GM23338 (cell line): ENCODE measurements around the gene RCVRN. TPM values are rescaled to one million over a fixed set of nuclear protein-coding genes. Genes with fewer than 3 reads are reported as not detected.

Experiments
- ATAC-seq: fragments of 200-7000 bp; cut with Tn5 transposase; 3 replicates; pipeline ENCODE4 v1.9.1; 2020
- DNase-seq: peaks from one replicate; pipeline ENCODE4 v3.0.0-alpha.2; 2015; ENCODE audit warnings: low spot score
- H2AFZ ChIP-seq: fragments of 200-600 bp; sonication (generic); 2 replicates; pipeline ENCODE4 v1.8.0; 2016; ENCODE audit warnings: antibody characterized with exemption, mild to moderate bottlenecking, moderate library complexity
- H3F3A ChIP-seq: fragments of 200-600 bp; sonication (generic); replicated peaks from 2 replicates; pipeline ENCODE4 v1.8.0; 2017; ENCODE audit warnings: antibody characterized with exemption, mixed run types, low read depth
- H3K27ac ChIP-seq: fragments of 200-600 bp; sonication (generic); 2 replicates; pipeline ENCODE4 v1.6.1; 2016; ENCODE audit warnings: low read depth
- H3K27me3 ChIP-seq: fragments of 200-600 bp; sonication (generic); 2 replicates; pipeline ENCODE4 v1.8.0; 2016; ENCODE audit warnings: mild to moderate bottlenecking, mixed run types, moderate library complexity; ENCODE audit not compliant: insufficient read depth
- H3K36me3 ChIP-seq: fragments of 200-600 bp; sonication (generic); 2 replicates; pipeline ENCODE4 v1.8.0; 2016; ENCODE audit warnings: mild to moderate bottlenecking; ENCODE audit not compliant: insufficient read depth
- H3K4me1 ChIP-seq: fragments of 200-600 bp; sonication (generic); 2 replicates; pipeline ENCODE4 v1.8.0; 2016; ENCODE audit warnings: mild to moderate bottlenecking, moderate library complexity; ENCODE audit not compliant: insufficient read depth
- H3K4me2 ChIP-seq: fragments of 200-600 bp; sonication (generic); 2 replicates; pipeline ENCODE4 v1.7.1; 2017; ENCODE audit warnings: mixed run types
- H3K4me3 ChIP-seq: fragments of 200-600 bp; sonication (generic); 2 replicates; pipeline ENCODE4 v1.6.1; 2016; ENCODE audit warnings: mixed run types
- H3K79me2 ChIP-seq: fragments of 200-600 bp; sonication (generic); replicated peaks from 2 replicates; pipeline ENCODE4 v1.8.0; 2017; ENCODE audit warnings: mild to moderate bottlenecking; ENCODE audit not compliant: insufficient read depth
- H3K9me2 ChIP-seq: fragments of 200-600 bp; sonication (generic); 2 replicates; pipeline ENCODE4 v1.8.0; 2017; ENCODE audit not compliant: insufficient read depth
- H4K20me1 ChIP-seq: fragments of 200-600 bp; sonication (generic); replicated peaks from 2 replicates; pipeline ENCODE4 v1.8.0; 2017; ENCODE audit warnings: mild to moderate bottlenecking; ENCODE audit not compliant: insufficient read depth
- H3K27ac Mint-ChIP-seq: 2 replicates; pipeline ENCODE4 v1.8.0; 2020; ENCODE audit warnings: inconsistent platforms, mild to moderate bottlenecking, moderate library complexity, mixed read lengths
- H3K27me3 Mint-ChIP-seq: 3 replicates; pipeline ENCODE4 v1.8.0; 2022; ENCODE audit warnings: low read depth, mild to moderate bottlenecking, moderate library complexity, mixed read lengths, inconsistent platforms; ENCODE audit not compliant: insufficient read depth, poor library complexity
- H3K36me3 Mint-ChIP-seq: 3 replicates; pipeline ENCODE4 v1.8.0; 2021; ENCODE audit warnings: low read depth, mild to moderate bottlenecking, inconsistent platforms, moderate library complexity, mixed read lengths
- H3K4me1 Mint-ChIP-seq: 3 replicates; pipeline ENCODE4 v1.8.0; 2020; ENCODE audit warnings: mild to moderate bottlenecking, inconsistent platforms, mixed read lengths
- H3K4me3 Mint-ChIP-seq: 3 replicates; pipeline ENCODE4 v1.8.0; 2021; ENCODE audit warnings: moderate library complexity, mild to moderate bottlenecking, inconsistent platforms, mixed read lengths
- H3K9me3 Mint-ChIP-seq: 3 replicates; pipeline ENCODE4 v1.8.0; 2020; ENCODE audit warnings: moderate library complexity, mild to moderate bottlenecking, inconsistent platforms, mixed read lengths
- CREB1 ChIP-seq: fragments of 250-450 bp; sonication (Bioruptor Pico); IDR thresholded peaks from 2 replicates; pipeline ENCODE4 v1.5.0; 2020; ENCODE audit warnings: low read depth, mild to moderate bottlenecking, moderate library complexity
- EZH2 ChIP-seq: fragments of 200-600 bp; sonication (generic); IDR thresholded peaks from one replicate; pipeline ENCODE4 v1.8.0; 2017; ENCODE audit warnings: antibody characterized with exemption, mild to moderate bottlenecking, low read depth; ENCODE audit not compliant: unreplicated experiment
- EZH2phosphoT487 ChIP-seq: fragments of 200-600 bp; sonication (generic); IDR thresholded peaks from one replicate; pipeline ENCODE4 v1.8.1; 2018; ENCODE audit warnings: antibody characterized with exemption; ENCODE audit not compliant: unreplicated experiment
- JUNB ChIP-seq: IDR thresholded peaks from one replicate; pipeline ENCODE4 v1.6.1; 2016; ENCODE audit warnings: antibody characterized with exemption; ENCODE audit not compliant: unreplicated experiment
- NANOG ChIP-seq: IDR thresholded peaks from 2 replicates; pipeline ENCODE4 v1.6.1; 2016; ENCODE audit warnings: antibody characterized with exemption, borderline replicate concordance
- POLR2AphosphoS5 ChIP-seq: IDR thresholded peaks from 2 replicates; pipeline ENCODE4 v1.6.1; 2016; ENCODE audit warnings: antibody characterized with exemption, low read depth
- STAT1 ChIP-seq: IDR thresholded peaks from one replicate; pipeline ENCODE4 v1.6.1; 2016; ENCODE audit warnings: antibody characterized with exemption; ENCODE audit not compliant: unreplicated experiment
- ZNF114 ChIP-seq: fragments of 250-450 bp; sonication (Bioruptor Pico); IDR thresholded peaks from 2 replicates; pipeline ENCODE4 v1.5.0; 2020; ENCODE audit warnings: mild to moderate bottlenecking, moderate library complexity
- ZNF331 ChIP-seq: fragments of 250-450 bp; sonication (Bioruptor Pico); IDR thresholded peaks from 2 replicates; pipeline ENCODE4 v1.5.0; 2020; ENCODE audit warnings: low read depth, mild to moderate bottlenecking, moderate library complexity
- polyA plus RNA-seq: library from polyadenylated mRNA; unstranded; fragments of >200 nt; fragmentation: Nextera tagmentation; extraction: Ambion mirVana; gene quantifications from 2 replicates; pipeline ENCODE4 v1.2.1, GENCODE V29; 2016
- total RNA-seq: library from RNA; depleted of rRNA; stranded (reverse); fragments of >200 nt; shearing (Covaris generic); gene quantifications from 2 replicates; pipeline ENCODE4 v1.2.3, GENCODE V29; 2014
- TF ChIP-seq, protein P1 (sequence below), 2 experiments: fragments of 200-600 bp in 1 of 2; sonication (generic) in 1 of 2; conservative IDR thresholded peaks; 2 replicates each; pipeline versions ENCODE4 v1.5.1 to v1.6.1; 2016 to 2017; ENCODE audit warnings: antibody characterized with exemption in 2 of 2, low read depth in 2 of 2, mild to moderate bottlenecking in 2 of 2, moderate library complexity in 1 of 2
- TF ChIP-seq, protein P2 (sequence below): IDR thresholded peaks from 2 replicates; pipeline ENCODE4 v1.6.1; 2016; ENCODE audit warnings: antibody characterized with exemption
- TF ChIP-seq, protein P3 (sequence below): fragments of 250-450 bp; sonication (Bioruptor Pico); IDR thresholded peaks from 2 replicates; pipeline ENCODE4 v1.5.0; 2020; ENCODE audit warnings: mild to moderate bottlenecking, moderate library complexity
- TF ChIP-seq, protein P4 (sequence below): IDR thresholded peaks from one replicate; pipeline ENCODE4 v1.6.1; 2018; ENCODE audit warnings: antibody characterized with exemption; ENCODE audit not compliant: unreplicated experiment

Gene RCVRN
- total and polyA plus RNA-seq, 2 experiments from 2014 or later = not detected

DNA sequence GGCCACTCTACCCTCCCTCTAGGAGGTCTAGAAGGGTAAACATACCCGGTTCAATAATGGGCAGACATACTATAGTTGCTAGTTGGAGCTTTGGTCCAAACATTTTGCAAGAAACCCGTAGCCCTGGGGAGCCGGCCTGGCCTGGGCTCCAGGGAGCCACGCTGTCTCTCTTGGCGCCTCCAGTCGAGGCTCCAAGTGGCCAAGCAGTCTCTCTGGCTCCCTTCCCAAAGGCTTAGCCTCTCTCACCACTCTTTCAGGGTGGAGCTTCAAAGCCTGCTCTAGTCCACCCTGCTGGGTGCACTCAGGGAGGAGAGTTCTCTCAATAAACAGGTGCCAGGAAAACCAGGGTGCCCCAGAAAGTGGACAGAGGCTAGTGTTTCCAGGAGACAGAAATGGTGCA, 32.2 kb downstream of the RCVRN start:
- H4K20me1 ChIP-seq = no peaks in the 10 kb centered on the region
- no peak overlapping the region for H3K4me3 Mint-ChIP-seq
- ATAC-seq = no peak
- no peak overlapping the region for H2AFZ ChIP-seq
- no peaks in the 10 kb centered on the region for H3K79me2 ChIP-seq
- H3K4me1 Mint-ChIP-seq = no peaks in the 10 kb centered on the region; the same call in 1 of the 3 replicates
- no peaks in the 10 kb centered on the region for H3F3A ChIP-seq
- H3K9me3 Mint-ChIP-seq = no peaks in the 10 kb centered on the region
- H3K4me1 ChIP-seq = no peaks in the 10 kb centered on the region
- TF ChIP-seq, protein P1, sequence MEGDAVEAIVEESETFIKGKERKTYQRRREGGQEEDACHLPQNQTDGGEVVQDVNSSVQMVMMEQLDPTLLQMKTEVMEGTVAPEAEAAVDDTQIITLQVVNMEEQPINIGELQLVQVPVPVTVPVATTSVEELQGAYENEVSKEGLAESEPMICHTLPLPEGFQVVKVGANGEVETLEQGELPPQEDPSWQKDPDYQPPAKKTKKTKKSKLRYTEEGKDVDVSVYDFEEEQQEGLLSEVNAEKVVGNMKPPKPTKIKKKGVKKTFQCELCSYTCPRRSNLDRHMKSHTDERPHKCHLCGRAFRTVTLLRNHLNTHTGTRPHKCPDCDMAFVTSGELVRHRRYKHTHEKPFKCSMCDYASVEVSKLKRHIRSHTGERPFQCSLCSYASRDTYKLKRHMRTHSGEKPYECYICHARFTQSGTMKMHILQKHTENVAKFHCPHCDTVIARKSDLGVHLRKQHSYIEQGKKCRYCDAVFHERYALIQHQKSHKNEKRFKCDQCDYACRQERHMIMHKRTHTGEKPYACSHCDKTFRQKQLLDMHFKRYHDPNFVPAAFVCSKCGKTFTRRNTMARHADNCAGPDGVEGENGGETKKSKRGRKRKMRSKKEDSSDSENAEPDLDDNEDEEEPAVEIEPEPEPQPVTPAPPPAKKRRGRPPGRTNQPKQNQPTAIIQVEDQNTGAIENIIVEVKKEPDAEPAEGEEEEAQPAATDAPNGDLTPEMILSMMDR (conservative IDR thresholded peaks at IDR 0.05; ENCODE audit: low read depth in 2 of 2) = no peak
- TF ChIP-seq EZH2 = no peak
- TF ChIP-seq JUNB = no peak
- no peak for TF ChIP-seq EZH2phosphoT487
- no peak for TF ChIP-seq ZNF331 (CRISPR knock-in tag)
- TF ChIP-seq, protein P2, sequence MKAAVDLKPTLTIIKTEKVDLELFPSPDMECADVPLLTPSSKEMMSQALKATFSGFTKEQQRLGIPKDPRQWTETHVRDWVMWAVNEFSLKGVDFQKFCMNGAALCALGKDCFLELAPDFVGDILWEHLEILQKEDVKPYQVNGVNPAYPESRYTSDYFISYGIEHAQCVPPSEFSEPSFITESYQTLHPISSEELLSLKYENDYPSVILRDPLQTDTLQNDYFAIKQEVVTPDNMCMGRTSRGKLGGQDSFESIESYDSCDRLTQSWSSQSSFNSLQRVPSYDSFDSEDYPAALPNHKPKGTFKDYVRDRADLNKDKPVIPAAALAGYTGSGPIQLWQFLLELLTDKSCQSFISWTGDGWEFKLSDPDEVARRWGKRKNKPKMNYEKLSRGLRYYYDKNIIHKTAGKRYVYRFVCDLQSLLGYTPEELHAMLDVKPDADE = no peak
- TF ChIP-seq, protein P3, sequence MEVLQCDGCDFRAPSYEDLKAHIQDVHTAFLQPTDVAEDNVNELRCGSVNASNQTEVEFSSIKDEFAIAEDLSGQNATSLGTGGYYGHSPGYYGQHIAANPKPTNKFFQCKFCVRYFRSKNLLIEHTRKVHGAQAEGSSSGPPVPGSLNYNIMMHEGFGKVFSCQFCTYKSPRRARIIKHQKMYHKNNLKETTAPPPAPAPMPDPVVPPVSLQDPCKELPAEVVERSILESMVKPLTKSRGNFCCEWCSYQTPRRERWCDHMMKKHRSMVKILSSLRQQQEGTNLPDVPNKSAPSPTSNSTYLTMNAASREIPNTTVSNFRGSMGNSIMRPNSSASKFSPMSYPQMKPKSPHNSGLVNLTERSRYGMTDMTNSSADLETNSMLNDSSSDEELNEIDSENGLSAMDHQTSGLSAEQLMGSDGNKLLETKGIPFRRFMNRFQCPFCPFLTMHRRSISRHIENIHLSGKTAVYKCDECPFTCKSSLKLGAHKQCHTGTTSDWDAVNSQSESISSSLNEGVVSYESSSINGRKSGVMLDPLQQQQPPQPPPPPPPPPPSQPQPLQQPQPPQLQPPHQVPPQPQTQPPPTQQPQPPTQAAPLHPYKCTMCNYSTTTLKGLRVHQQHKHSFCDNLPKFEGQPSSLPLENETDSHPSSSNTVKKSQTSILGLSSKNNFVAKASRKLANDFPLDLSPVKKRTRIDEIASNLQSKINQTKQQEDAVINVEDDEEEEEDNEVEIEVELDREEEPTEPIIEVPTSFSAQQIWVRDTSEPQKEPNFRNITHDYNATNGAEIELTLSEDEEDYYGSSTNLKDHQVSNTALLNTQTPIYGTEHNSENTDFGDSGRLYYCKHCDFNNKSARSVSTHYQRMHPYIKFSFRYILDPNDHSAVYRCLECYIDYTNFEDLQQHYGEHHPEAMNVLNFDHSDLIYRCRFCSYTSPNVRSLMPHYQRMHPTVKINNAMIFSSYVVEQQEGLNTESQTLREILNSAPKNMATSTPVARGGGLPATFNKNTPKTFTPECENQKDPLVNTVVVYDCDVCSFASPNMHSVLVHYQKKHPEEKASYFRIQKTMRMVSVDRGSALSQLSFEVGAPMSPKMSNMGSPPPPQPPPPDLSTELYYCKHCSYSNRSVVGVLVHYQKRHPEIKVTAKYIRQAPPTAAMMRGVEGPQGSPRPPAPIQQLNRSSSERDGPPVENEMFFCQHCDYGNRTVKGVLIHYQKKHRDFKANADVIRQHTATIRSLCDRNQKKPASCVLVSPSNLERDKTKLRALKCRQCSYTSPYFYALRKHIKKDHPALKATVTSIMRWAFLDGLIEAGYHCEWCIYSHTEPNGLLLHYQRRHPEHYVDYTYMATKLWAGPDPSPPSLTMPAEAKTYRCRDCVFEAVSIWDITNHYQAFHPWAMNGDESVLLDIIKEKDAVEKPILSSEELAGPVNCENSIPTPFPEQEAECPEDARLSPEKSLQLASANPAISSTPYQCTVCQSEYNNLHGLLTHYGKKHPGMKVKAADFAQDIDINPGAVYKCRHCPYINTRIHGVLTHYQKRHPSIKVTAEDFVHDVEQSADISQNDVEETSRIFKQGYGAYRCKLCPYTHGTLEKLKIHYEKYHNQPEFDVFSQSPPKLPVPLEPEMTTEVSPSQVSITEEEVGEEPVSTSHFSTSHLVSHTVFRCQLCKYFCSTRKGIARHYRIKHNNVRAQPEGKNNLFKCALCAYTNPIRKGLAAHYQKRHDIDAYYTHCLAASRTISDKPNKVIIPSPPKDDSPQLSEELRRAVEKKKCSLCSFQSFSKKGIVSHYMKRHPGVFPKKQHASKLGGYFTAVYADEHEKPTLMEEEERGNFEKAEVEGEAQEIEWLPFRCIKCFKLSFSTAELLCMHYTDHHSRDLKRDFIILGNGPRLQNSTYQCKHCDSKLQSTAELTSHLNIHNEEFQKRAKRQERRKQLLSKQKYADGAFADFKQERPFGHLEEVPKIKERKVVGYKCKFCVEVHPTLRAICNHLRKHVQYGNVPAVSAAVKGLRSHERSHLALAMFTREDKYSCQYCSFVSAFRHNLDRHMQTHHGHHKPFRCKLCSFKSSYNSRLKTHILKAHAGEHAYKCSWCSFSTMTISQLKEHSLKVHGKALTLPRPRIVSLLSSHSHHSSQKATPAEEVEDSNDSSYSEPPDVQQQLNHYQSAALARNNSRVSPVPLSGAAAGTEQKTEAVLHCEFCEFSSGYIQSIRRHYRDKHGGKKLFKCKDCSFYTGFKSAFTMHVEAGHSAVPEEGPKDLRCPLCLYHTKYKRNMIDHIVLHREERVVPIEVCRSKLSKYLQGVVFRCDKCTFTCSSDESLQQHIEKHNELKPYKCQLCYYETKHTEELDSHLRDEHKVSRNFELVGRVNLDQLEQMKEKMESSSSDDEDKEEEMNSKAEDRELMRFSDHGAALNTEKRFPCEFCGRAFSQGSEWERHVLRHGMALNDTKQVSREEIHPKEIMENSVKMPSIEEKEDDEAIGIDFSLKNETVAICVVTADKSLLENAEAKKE (CRISPR knock-in tag) = no peak
- no peak for TF ChIP-seq NANOG
- TF ChIP-seq POLR2AphosphoS5 = no peak
- no peak for TF ChIP-seq CREB1 (CRISPR knock-in tag)
- TF ChIP-seq ZNF114 = no peak
- TF ChIP-seq, protein P4, sequence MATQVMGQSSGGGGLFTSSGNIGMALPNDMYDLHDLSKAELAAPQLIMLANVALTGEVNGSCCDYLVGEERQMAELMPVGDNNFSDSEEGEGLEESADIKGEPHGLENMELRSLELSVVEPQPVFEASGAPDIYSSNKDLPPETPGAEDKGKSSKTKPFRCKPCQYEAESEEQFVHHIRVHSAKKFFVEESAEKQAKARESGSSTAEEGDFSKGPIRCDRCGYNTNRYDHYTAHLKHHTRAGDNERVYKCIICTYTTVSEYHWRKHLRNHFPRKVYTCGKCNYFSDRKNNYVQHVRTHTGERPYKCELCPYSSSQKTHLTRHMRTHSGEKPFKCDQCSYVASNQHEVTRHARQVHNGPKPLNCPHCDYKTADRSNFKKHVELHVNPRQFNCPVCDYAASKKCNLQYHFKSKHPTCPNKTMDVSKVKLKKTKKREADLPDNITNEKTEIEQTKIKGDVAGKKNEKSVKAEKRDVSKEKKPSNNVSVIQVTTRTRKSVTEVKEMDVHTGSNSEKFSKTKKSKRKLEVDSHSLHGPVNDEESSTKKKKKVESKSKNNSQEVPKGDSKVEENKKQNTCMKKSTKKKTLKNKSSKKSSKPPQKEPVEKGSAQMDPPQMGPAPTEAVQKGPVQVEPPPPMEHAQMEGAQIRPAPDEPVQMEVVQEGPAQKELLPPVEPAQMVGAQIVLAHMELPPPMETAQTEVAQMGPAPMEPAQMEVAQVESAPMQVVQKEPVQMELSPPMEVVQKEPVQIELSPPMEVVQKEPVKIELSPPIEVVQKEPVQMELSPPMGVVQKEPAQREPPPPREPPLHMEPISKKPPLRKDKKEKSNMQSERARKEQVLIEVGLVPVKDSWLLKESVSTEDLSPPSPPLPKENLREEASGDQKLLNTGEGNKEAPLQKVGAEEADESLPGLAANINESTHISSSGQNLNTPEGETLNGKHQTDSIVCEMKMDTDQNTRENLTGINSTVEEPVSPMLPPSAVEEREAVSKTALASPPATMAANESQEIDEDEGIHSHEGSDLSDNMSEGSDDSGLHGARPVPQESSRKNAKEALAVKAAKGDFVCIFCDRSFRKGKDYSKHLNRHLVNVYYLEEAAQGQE = no peak
- no peak for TF ChIP-seq STAT1
- H3K36me3 Mint-ChIP-seq = no peaks in the 10 kb centered on the region; the same call in 2 of the 3 replicates
- H3K27ac ChIP-seq = no peak overlapping the region
- H3K27me3 ChIP-seq = no peaks in the 10 kb centered on the region
- no peak overlapping the region for H3K4me2 ChIP-seq
- no peak overlapping the region for H3K4me3 ChIP-seq
- H3K36me3 ChIP-seq = no peaks in the 10 kb centered on the region
- H3K27ac Mint-ChIP-seq = no peak overlapping the region
- no peak for DNase-seq
- H3K27me3 Mint-ChIP-seq = no peaks in the 10 kb centered on the region
- H3K9me2 ChIP-seq = peaks cover 3% of the 10 kb centered on the region; the same call in 1 of the 2 replicates
